Common myeloid progenitor, CD34-positive (primary cell): ENCODE results near the gene COL9A2. TPM values are rescaled to one million over a fixed set of nuclear protein-coding genes. Genes with fewer than 3 reads are reported as not detected.

Source experiments
- CTCF ChIA-PET: fragments of 350-600 bp; sonication (Branson Sonifier 250); formaldehyde crosslinking; loops from one replicate; lab custom pipeline; 2021; ENCODE audit warnings: antibody characterized with exemption; lab: Charles Lee
- POLR2A ChIA-PET: fragments of 350-600 bp; sonication (Branson Sonifier 250); formaldehyde crosslinking; loops from one replicate; lab custom pipeline; 2021; ENCODE audit warnings: antibody characterized with exemption; lab: Charles Lee
- DNase-seq, 3 donors: peaks; one replicate each; pipeline versions ENCODE4 v3.0.0 to v3.0.0-alpha.2; 2013
- H3K27ac ChIP-seq, 2 experiments: 1 replicate in 1 of 2; 2 replicates in 1 of 2; pipeline ENCODE4 v1.7.0; 2013; ENCODE audit warnings: inconsistent platforms in 2 of 2, low read length in 2 of 2, mild to moderate bottlenecking in 2 of 2, low read depth in 1 of 2, moderate library complexity in 1 of 2; ENCODE audit not compliant: severe bottlenecking in 2 of 2, insufficient read depth in 1 of 2, poor library complexity in 1 of 2
- H3K27me3 ChIP-seq, 5 experiments: replicated peaks in 2 of 5; 1 replicate in 3 of 5; 2 replicates in 2 of 5; pipeline versions ENCODE4 v1.6.1 to v1.7.0; 2013; ENCODE audit warnings: low read length in 4 of 5, mild to moderate bottlenecking in 2 of 5, moderate library complexity in 2 of 5, inconsistent platforms in 1 of 5; ENCODE audit not compliant: insufficient read depth in 5 of 5, control insufficient read depth in 4 of 5
- H3K36me3 ChIP-seq, 4 experiments: 1 replicate in 2 of 4; 2 replicates in 2 of 4; pipeline versions ENCODE4 v1.6.1 to v1.7.0; 2013; ENCODE audit warnings: low read length in 3 of 4, control low read depth in 1 of 4, mild to moderate bottlenecking in 1 of 4; ENCODE audit not compliant: control insufficient read depth in 4 of 4, insufficient read depth in 4 of 4
- H3K4me1 ChIP-seq, 4 experiments: 1 replicate in 3 of 4; 2 replicates in 1 of 4; pipeline versions ENCODE4 v1.6.1 to v1.7.1; 2013; ENCODE audit warnings: low read length in 3 of 4, mild to moderate bottlenecking in 3 of 4, control low read depth in 1 of 4, inconsistent platforms in 1 of 4, moderate library complexity in 1 of 4; ENCODE audit not compliant: control insufficient read depth in 4 of 4, insufficient read depth in 4 of 4; ENCODE audit errors: control extremely low read depth in 1 of 4
- H3K4me3 ChIP-seq, 7 experiments: 1 replicate in 4 of 7; 2 replicates in 3 of 7; pipeline versions ENCODE4 v1.5.1 to v1.7.0; 2013; ENCODE audit warnings: mild to moderate bottlenecking in 7 of 7, low read length in 6 of 7, moderate library complexity in 6 of 7, inconsistent platforms in 2 of 7, low read depth in 2 of 7, control low read depth in 1 of 7; ENCODE audit not compliant: insufficient read depth in 4 of 7, control insufficient read depth in 1 of 7; ENCODE audit errors: extremely low read depth in 1 of 7
- H3K9me3 ChIP-seq, 5 experiments: 1 replicate in 4 of 5; 2 replicates in 1 of 5; pipeline versions ENCODE4 v1.6.1 to v1.7.1; 2013; ENCODE audit warnings: low read length in 4 of 5, mild to moderate bottlenecking in 2 of 5, inconsistent platforms in 1 of 5, low read depth in 1 of 5, moderate library complexity in 1 of 5; ENCODE audit not compliant: control insufficient read depth in 4 of 5, insufficient read depth in 2 of 5; ENCODE audit errors: control extremely low read depth in 1 of 5
- WGBS: methylation state at CpG from one replicate; pipeline ENCODE4 v1.1.5; 2013; ENCODE audit not compliant: insufficient coverage; 5-methylcytosine and 5-hydroxymethylcytosine counted together
- polyA plus RNA-seq: library from polyadenylated mRNA; unstranded; fragments of 120-200 nt; gene quantifications from one replicate; pipeline ENCODE4 v1.2.1, GENCODE V29; 2013

COL9A2 gene
- polyA plus RNA-seq: 1.9 TPM

DNA sequence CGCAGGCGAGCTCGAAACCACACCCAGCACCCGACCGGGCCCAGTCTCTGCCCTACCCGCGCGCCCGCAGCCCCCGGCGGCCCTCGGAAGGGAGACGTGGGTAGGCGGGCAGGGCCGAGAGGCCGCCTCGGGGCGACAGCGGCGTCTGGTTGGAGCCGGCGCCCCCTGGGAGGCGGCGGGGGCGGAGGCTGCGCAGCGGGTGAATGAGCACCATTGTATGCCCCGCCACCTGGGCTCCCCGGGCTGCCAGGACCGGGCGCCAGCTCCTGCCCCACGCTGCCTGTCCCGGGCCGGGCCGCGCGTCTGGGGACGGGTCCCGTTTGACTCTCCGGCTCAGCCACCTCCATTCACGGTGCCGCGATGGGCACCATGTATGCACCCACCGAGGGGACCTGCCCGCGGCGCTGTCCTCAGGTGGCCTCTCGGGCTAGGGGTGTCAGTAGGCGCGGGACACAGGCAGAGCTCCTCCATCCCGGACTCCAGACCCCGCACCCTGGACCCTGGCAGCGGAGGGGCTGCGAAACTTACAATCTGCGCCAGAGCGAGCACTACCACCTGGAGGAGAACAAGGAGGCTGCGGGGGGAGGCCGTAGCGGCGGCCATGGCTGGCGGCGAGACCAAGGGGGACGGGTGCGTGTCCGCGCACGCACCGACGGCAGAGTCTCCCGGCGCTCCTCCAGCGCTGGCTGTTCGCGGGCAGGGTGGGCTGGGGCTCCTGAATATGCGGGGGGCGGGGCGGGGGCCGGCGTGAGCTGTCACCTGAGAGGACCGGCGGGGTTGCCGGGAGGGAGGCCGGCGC lies at the start of gene COL9A2:
COL9A2 (minus strand) TSS at position 692 of the 799 bp plus-strand sequence; CDS start at position 603, 89 bp downstream.
- ChIA-PET CTCF (interaction anchor here (1.3 to 7.9 kb wide), 10 partner anchors 11 to 208 kb away, joined by 3 to 66 read pairs (median 10); no protein-coding TSS in a partner anchor), POLR2A (interaction anchor here (0.6 kb wide), 1 partner anchor 150 kb away, joined by 3 read pairs; no protein-coding TSS in a partner anchor)
- Histone ChIP-seq H3K27me3 (peaks cover 5 to 35% (median 19%) of the 10 kb centered on the region in 5 experiments), H3K9me3 (no peaks in the 10 kb centered on the region), H3K4me1 (peaks cover 0 to 43% (median 43%) of the 10 kb centered on the region in 4 experiments), H3K36me3 (no peaks in the 10 kb centered on the region), H3K27ac (no peak within 1 kb of the TSS), H3K4me3 (peak within 1 kb of the TSS; percentile 18 to 77 (median 60))
- DNase-seq: peak; percentile 50 to 76 (median 64)
- 3% methylated on average over 74 of the region's 84 CpGs for WGBS

DNA sequence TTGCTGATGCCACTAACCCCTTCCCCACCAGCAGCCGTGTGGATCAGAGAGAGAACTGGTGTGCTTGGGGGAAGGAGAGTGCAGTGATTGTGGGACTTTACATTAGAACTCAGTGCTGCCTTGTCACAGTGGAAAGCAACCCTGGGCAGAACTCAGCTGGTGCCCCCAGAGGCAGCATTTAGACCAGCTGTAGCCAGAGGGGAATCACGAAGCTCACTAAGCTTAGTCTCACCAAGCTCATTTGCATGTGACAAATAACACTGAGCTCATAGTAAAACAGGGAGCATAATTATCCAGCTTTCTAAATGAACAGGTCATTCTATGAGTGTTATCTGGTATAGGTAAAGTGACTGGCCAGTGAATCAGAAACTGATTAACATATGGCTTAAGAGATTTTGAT lies 46.6 kb upstream of the COL9A2 start:
- Histone ChIP-seq H3K4me3 (no peak overlapping the region), H3K27me3 (no peaks in the 10 kb centered on the region), H3K9me3 (peaks cover 0 to 4% (median under 1%) of the 10 kb centered on the region in 5 experiments), H3K36me3 (no peaks in the 10 kb centered on the region), H3K27ac (no peak overlapping the region), H3K4me1 (peaks cover 0 to 6% (median 0%) of the 10 kb centered on the region in 4 experiments)
- 33% methylated on average over 1 of the region's 2 CpGs for WGBS
- DNase-seq: peak in 2 of 3 donors; percentile 52 to 62
- POLR2A ChIA-PET: no interaction called here
- CTCF ChIA-PET: interaction anchor here (0.8 to 3.2 kb wide), 11 partner anchors 10 to 211 kb away, joined by 3 to 8 read pairs (median 4); partner anchors contain the start of genes COL9A2 and SMAP2

DNA sequence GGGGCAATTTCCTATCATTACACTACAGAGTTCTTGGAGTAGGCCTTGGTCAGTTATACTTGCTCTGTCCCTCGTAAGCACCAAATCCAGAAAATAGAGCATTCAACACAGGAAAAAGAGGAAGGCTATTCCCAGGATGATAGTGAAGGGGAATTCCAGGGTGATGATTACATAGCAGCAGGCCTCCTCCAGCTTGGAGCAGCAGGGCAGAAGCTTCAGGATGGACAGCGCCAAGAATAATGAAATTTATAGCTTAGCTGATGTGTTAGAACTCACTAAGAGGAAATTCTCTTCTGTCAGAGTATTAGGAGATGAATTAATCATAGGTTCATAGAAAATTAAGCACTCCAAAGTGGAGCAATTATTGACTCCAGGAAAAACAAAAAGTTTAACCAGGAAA lies 45.6 kb upstream of the COL9A2 start:
- POLR2A ChIA-PET: no interaction called here
- no peaks in the 10 kb centered on the region for H3K36me3 ChIP-seq

DNA sequence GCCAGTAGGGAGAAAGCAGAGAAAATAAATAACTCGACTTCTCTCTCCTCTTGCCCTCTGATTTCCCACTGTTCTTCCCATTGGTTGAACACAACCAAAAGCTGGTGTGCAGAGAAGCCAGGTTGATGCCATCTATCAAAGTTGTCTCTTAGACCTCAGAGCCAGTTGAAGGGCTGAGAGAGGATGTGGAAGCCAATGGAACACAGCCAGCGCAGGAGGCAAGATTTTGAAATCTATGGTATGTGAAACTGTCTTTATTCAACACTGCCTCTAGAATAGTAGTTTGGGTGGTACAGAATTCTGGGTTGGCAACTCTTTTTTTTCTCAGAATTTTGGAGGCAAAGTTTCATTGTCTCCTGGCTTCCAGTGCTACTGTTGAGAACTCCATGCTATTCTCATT lies 45.1 kb upstream of the COL9A2 start:
- peaks cover 2 to 12% (median 5%) of the 10 kb centered on the region in 5 experiments for H3K9me3 ChIP-seq
- peaks cover 0 to 6% (median 0%) of the 10 kb centered on the region in 4 experiments for H3K4me1 ChIP-seq
- H3K27ac ChIP-seq: no peak overlapping the region
- ChIA-PET POLR2A (no interaction called here), CTCF (interaction anchor here (2.0 to 3.2 kb wide), 2 partner anchors 11 to 24 kb away, joined by 5 to 8 read pairs; partner anchors contain the start of gene SMAP2)
- WGBS: 100% methylated on average over 1 of the region's 2 CpGs
- no peaks in the 10 kb centered on the region for H3K36me3 ChIP-seq
- H3K27me3 ChIP-seq: no peaks in the 10 kb centered on the region
- DNase-seq: no peak
- no peak overlapping the region for H3K4me3 ChIP-seq

More for the DNA sequence above, 45.6 kb upstream of the COL9A2 start:
- H3K9me3 ChIP-seq: peaks cover 2 to 9% (median 4%) of the 10 kb centered on the region in 5 experiments
- CTCF ChIA-PET: interaction anchor here (1.4 to 3.2 kb wide), 3 partner anchors 11 to 29 kb away, joined by 5 to 8 read pairs (median 6); partner anchors contain the start of gene SMAP2
- H3K27ac ChIP-seq: no peak overlapping the region
- no peaks in the 10 kb centered on the region for H3K27me3 ChIP-seq
- WGBS: no CpG with 5 or more reads among the region's 2 CpGs
- H3K4me3 ChIP-seq: no peak overlapping the region
- no peak for DNase-seq
- H3K4me1 ChIP-seq: peaks cover 0 to 6% (median 0%) of the 10 kb centered on the region in 4 experiments

DNA sequence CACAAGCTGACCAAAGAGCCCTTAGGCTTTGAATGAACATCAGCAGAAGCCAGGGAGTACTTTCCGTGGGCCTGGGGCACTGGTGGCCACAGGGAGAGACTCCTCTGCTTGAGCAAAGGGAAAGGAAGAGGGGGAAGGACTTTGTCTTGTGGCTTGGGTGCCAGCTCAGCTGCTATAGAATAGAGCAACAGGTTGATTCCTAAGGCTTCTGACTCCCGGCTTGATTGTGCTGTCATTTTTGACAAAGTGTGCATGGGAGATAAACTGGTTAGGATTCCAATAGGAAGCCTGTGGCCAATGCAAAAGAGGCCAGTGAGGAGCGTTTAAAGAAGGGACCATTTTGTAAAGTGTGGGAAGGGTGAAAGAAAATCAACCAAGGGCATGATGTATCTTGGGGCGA lies 44.6 kb upstream of the COL9A2 start:
- no peak overlapping the region for H3K27ac ChIP-seq
- POLR2A ChIA-PET: no interaction called here
- DNase-seq: no peak
- H3K4me3 ChIP-seq: no peak overlapping the region
- H3K9me3 ChIP-seq: peaks cover 2 to 12% (median 5%) of the 10 kb centered on the region in 5 experiments
- CTCF ChIA-PET: interaction anchor here (3.2 kb wide), 1 partner anchor 24 kb away, joined by 8 read pairs; no protein-coding TSS in a partner anchor
- H3K4me1 ChIP-seq: peaks cover 0 to 6% (median 0%) of the 10 kb centered on the region in 4 experiments
- H3K36me3 ChIP-seq: no peaks in the 10 kb centered on the region
- no peaks in the 10 kb centered on the region for H3K27me3 ChIP-seq
- 100% methylated on average over 2 of the region's 4 CpGs for WGBS

DNA sequence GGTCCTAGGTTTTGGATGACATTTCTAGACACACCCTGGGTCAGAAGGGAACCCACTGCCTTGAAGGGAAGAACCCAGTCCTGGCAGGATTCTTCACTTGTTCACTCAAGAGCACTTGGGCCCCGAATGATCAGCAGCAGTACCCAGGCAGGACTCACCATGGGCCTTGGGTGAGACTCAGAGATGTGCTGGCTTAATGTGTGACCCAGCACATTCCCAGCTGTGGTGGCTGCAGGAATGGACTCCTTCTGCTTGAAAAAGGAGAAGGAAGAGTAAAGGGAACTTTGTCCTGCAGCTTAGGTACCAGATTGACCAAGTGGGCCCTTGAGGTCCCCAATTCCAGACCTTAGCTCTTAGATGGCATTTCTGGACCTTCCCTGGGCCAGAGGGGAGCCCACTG lies 44.1 kb upstream of the COL9A2 start:
- Histone ChIP-seq H3K27ac (no peak overlapping the region), H3K4me3 (no peak overlapping the region), H3K27me3 (no peaks in the 10 kb centered on the region), H3K4me1 (peaks cover 0 to 6% (median 0%) of the 10 kb centered on the region in 4 experiments), H3K9me3 (peaks cover 2 to 12% (median 5%) of the 10 kb centered on the region in 5 experiments), H3K36me3 (no peaks in the 10 kb centered on the region)
- ChIA-PET POLR2A (no interaction called here), CTCF (interaction anchor here (1.0 to 3.2 kb wide), 2 partner anchors 23 to 24 kb away, joined by 3 to 8 read pairs; no protein-coding TSS in a partner anchor)
- DNase-seq: no peak
- 100% methylated on average over 1 of the region's 1 CpG for WGBS
